Liver (tissue), 2 donors: ENCODE measurements around the gene LINGO3.

Experiments used
- TAF1 ChIP-seq: conservative IDR thresholded peaks from 2 replicates; pipeline ENCODE4 v1.6.1; 2016; ENCODE audit warnings: antibody characterized with exemption, mild to moderate bottlenecking
- YY1 ChIP-seq: IDR thresholded peaks from 2 replicates; pipeline ENCODE4 v1.6.1; 2016; ENCODE audit warnings: antibody characterized with exemption, mild to moderate bottlenecking
- TF ChIP-seq, protein P1 (sequence below): IDR thresholded peaks from 2 replicates; pipeline ENCODE4 v1.6.1; 2016; ENCODE audit warnings: antibody characterized with exemption
- donor health status: healthy.

DNA sequence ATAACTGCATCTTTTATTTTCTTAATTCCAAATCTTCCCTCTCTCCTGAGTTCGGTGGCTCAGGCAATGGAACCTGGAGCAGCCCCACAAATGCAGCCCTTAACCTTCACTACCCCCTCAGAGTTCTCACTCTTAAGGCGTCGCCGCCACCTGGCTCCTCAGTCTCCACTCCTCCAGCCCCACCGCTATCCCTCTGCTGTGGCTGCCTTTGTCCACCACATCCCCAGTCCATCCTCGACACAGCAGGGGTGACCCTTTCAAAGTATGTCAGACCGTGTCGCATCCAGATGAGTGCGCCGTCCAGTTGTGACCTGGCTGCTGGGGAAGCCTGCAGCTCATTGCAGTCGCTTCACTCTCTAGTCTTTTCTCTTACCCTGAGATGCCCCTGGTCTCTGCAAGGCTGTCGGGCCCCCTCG lies 21.6 kb upstream of the LINGO3 start:
- TF ChIP-seq, protein P1, sequence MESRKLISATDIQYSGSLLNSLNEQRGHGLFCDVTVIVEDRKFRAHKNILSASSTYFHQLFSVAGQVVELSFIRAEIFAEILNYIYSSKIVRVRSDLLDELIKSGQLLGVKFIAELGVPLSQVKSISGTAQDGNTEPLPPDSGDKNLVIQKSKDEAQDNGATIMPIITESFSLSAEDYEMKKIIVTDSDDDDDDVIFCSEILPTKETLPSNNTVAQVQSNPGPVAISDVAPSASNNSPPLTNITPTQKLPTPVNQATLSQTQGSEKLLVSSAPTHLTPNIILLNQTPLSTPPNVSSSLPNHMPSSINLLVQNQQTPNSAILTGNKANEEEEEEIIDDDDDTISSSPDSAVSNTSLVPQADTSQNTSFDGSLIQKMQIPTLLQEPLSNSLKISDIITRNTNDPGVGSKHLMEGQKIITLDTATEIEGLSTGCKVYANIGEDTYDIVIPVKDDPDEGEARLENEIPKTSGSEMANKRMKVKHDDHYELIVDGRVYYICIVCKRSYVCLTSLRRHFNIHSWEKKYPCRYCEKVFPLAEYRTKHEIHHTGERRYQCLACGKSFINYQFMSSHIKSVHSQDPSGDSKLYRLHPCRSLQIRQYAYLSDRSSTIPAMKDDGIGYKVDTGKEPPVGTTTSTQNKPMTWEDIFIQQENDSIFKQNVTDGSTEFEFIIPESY: no peak
- TF ChIP-seq TAF1 (no peak), YY1 (no peak)
